HUES6 (cell line): ENCODE results near the gene ZNF385B.
"Not testable (repeated sequence)": the region's sequence is repeated elsewhere in the genome, so short reads cannot be mapped to it uniquely, and the experiment has no call there.

Experiments
- H3K27ac ChIP-seq: 2 replicates; pipeline ENCODE4 v1.7.0; 2013; ENCODE audit warnings: low read depth, mild to moderate bottlenecking, low read length, inconsistent platforms
- H3K27me3 ChIP-seq: 2 replicates; pipeline ENCODE4 v1.6.1; 2013; ENCODE audit warnings: low read length; ENCODE audit not compliant: control insufficient read depth, insufficient read depth
- H3K36me3 ChIP-seq: 2 replicates; pipeline ENCODE4 v1.6.1; 2013; ENCODE audit warnings: low read length; ENCODE audit not compliant: control insufficient read depth, insufficient read depth
- H3K4me1 ChIP-seq: 2 replicates; pipeline ENCODE4 v1.6.1; 2013; ENCODE audit warnings: low read length; ENCODE audit not compliant: control insufficient read depth, insufficient read depth
- H3K4me3 ChIP-seq: 2 replicates; pipeline ENCODE4 v1.5.1; 2013; ENCODE audit warnings: low read depth, low read length
- H3K9ac ChIP-seq: one replicate; pipeline ENCODE4 v1.6.1; 2013; ENCODE audit warnings: mild to moderate bottlenecking, low read length
- H3K9me3 ChIP-seq: 2 replicates; pipeline ENCODE4 v1.6.1; 2013; ENCODE audit warnings: low read depth, low read length; ENCODE audit not compliant: control insufficient read depth, insufficient read depth

Gene ZNF385B

DNA sequence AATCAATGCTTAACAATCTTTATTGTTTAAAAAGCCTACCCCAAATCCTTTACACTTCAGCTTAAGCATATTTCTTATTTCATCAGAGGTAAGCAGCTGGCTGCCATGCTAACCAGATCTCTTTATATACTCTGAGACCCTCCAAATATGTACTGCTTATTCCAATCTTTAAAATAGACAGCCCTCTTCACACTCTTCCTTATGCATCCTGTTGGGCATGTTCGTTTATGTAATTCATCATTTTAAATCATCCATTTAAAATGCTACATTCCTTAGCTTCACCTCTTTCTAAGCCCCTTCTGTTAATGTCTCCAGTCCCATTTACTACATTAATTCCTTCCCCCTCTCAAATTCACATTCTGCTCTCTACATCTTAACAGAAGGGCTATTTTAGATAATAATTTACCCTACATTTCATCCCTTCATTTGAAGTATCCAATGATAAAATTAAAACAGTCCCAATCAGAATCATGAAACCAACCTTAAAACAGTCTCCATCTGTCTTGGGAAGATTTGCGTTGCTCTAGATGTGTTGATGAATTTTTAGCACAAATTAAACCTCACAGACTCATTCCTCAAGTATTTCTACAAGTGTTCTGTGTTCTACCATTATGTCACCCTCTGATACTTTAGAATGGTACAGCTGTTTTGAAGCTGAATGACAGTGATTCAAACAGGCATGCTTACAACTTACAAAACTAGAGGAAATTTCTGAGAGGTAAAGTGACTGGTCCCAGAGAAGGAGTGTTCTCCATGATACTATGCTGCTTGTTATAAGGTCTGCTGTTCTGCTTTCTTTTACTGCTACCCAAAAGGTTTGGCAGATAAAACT, 59.1 kb downstream of the ZNF385B start:
- Histone ChIP-seq H3K4me1 (0 out of 2 replicates have a peak, but pooled peaks cover 4% of the 10 kb centered on the region), H3K27me3 (no peaks in the 10 kb centered on the region)

DNA sequence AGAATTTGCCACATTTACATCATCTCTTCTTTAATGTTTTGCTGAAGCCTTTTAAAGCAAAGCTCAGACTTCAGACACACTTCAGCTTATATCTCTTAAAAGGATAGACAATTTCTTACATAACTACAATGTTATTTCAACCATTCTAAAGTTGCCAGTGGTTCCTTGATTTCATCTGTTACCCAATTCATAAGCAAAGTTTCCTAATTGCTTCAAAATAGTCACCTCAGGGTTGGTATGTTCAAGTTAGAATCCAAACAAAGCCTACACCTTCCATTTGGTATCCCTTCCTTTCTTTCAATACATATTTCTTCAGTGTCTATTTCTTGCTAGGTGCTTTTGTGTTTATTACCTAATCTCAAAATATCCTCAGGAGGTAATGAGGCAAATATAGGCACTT, 60.6 kb downstream of the ZNF385B start:
- Histone ChIP-seq H3K4me1 (0 out of 2 replicates have a peak, but pooled peaks cover 4% of the 10 kb centered on the region), H3K27me3 (no peaks in the 10 kb centered on the region), H3K27ac (no peak overlapping the region)

More for the DNA sequence above, 59.1 kb downstream of the ZNF385B start:
- Histone ChIP-seq H3K36me3 (no peaks in the 10 kb centered on the region), H3K27ac (no peak overlapping the region), H3K4me3 (no peak overlapping the region), H3K9ac (no peak overlapping the region), H3K9me3 (no peaks in the 10 kb centered on the region)

DNA sequence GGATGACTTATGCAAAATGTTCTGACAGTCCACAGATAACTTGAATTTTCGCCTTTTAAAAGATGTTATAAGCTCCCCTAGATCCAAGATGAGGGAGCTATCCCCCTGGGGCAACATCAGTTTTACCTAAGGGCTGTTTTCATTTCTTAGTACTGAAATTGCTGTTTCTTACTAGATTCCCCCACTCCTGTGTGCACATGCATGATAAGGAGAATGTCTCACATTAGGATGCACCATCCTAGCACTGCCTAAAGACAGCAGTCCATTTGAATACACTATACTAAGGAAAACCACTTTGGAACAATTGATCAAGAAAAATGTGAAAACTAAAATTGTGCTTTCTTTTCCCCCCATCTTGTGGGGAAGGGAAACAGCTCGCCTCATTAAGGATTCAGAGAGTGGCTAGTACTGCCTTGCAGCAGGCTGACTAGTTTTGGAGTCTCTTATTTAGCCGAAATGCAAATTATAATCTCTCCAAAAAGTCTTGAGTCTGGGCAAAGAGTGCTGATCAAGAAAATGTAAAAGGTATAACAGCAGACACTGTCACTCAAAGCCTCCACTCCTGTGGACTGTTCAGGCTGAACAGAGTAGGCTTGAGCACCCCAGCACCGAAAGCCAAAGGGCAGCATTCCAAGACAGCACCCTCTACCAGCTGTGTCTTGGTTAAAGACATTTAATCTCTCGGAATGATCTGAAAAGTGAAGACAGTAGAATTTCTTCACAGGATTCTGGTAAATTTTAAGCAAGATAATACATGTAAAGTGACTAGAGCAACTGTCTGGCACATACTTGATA, 65.0 kb downstream of the ZNF385B start:
- no peak overlapping the region for H3K9ac ChIP-seq
- H3K27ac ChIP-seq, result no peak overlapping the region
- H3K36me3 ChIP-seq, result no peaks in the 10 kb centered on the region
- H3K4me1 ChIP-seq, result 0 out of 2 replicates have a peak, but pooled peaks cover 4% of the 10 kb centered on the region
- no peaks in the 10 kb centered on the region for H3K27me3 ChIP-seq
- no peaks in the 10 kb centered on the region for H3K9me3 ChIP-seq
- no peak overlapping the region for H3K4me3 ChIP-seq

More for the DNA sequence above, 60.6 kb downstream of the ZNF385B start:
- Histone ChIP-seq H3K4me3 (no peak overlapping the region), H3K9ac (no peak overlapping the region), H3K9me3 (no peaks in the 10 kb centered on the region), H3K36me3 (no peaks in the 10 kb centered on the region)

DNA sequence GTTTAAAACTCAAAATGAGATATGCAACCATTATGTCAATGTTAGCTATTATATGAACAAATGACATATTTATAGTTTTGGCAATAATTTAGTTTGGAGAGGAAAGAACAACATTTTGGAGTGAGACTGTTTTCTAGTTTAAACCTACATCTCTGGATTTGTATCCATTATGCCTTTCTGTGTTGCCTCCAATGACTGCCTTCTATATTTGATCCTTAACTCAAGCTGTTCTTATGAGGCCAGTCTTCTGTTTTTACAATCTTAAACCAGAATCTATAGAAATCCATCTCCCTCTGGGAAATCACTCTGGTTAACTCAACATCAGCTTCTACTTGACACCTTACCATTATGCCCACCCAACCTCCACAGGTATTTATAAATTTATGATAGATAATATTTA, 67.5 kb downstream of the ZNF385B start:
- H3K9me3 ChIP-seq, result no peaks in the 10 kb centered on the region
- H3K9ac ChIP-seq, result no peak overlapping the region
- H3K4me3 ChIP-seq, result no peak overlapping the region
- H3K4me1 ChIP-seq, result no peaks in the 10 kb centered on the region
- H3K27me3 ChIP-seq, result no peaks in the 10 kb centered on the region
- H3K36me3 ChIP-seq, result no peaks in the 10 kb centered on the region
- H3K27ac ChIP-seq, result no peak overlapping the region

DNA sequence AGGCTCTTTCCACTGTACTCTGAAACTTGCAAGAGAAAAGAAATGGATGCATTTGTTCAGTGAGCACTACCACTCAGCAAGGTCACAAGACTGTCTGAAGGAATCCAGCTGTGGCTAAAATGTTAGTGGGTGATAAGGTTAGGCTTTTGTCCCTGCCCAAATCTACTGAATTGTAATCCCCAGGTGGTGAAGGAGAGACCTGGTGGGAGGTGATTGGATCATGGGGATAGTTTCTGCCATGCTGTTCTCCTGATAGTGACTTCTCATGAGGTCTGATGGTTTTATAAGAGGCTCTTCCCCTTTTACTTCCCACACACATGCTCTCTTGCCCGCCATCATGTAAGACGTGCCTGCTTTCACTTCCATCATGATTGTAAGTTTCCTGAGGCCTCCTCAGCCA, 68.2 kb downstream of the ZNF385B start:
- H3K9me3 ChIP-seq, result no peaks in the 10 kb centered on the region

DNA sequence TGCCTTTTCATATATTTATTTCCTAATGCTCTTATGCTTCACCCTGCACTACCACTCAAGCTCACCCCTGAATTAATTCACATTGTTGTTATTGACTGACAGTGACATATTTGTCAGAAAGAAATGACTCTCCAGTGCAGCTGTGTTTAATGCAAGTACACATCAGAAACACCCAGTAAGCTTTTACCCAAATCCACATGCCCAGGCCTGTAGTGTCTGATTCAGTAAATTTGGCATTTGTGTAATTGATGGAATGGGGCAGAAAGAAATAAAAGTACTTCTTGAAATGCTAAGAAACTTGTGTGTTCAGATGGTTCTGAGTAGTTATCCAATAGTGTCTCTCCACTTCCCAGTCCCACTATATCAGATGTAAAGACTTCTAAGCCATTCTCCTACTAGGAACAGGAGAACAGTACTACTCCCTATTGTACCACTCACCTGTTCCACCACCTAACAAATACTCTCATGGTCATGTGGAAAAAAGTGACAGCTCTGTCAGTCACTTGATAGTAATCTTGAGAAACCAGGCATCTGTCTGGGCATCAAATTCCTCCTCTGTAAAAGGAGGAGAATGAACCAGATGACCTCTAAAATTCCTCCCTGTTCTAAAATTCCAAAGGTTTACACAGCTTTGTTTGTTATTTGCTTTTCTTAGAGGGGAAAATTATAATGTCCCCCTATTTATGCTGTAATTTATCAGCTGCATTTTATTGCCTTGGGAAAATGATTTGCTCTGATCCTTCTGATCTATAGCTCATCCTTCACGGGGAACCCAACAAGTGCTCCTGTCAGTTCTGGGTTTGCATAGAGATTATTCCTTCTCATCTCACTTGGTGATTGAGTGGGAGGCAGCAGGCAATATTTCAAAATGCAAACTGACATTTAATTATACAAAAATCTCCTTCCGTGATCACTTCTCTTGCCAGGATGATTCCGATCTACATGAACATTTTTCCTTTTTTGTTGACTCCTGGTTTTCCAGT, 70.9 kb downstream of the ZNF385B start:
- no peak overlapping the region for H3K9ac ChIP-seq
- H3K27ac ChIP-seq, result no peak overlapping the region
- no peaks in the 10 kb centered on the region for H3K4me1 ChIP-seq
- H3K9me3 ChIP-seq, result no peaks in the 10 kb centered on the region
- no peaks in the 10 kb centered on the region for H3K27me3 ChIP-seq
- H3K36me3 ChIP-seq, result no peaks in the 10 kb centered on the region
- H3K4me3 ChIP-seq, result no peak overlapping the region

More for the DNA sequence above, 68.2 kb downstream of the ZNF385B start:
- H3K27ac ChIP-seq, result no peak overlapping the region
- no peaks in the 10 kb centered on the region for H3K4me1 ChIP-seq
- no peak overlapping the region for H3K9ac ChIP-seq
- H3K27me3 ChIP-seq, result no peaks in the 10 kb centered on the region
- H3K4me3 ChIP-seq, result no peak overlapping the region
- H3K36me3 ChIP-seq, result no peaks in the 10 kb centered on the region

DNA sequence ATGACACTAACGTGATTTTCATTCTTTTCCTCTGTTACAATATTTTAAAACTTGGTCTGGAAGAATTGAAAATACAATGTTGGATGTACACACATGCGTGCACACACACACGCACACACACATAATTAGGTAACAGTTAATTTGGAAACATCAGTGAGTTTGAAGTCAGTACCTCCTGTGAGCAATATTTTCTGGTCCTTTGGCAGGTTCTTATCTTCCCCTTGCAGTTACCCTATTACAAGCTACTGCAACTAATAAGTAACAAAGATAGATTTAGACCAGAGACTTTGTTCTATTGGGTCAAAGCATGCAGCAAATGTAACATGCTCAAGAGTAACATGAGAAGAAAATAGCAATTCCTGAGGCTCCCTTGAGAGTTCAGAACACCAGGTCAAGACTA, 73.3 kb downstream of the ZNF385B start:
- no peak overlapping the region for H3K9ac ChIP-seq
- no peaks in the 10 kb centered on the region for H3K36me3 ChIP-seq
- no peaks in the 10 kb centered on the region for H3K4me1 ChIP-seq
- no peak overlapping the region for H3K27ac ChIP-seq
- H3K4me3 ChIP-seq, result no peak overlapping the region
- H3K9me3 ChIP-seq, result no peaks in the 10 kb centered on the region
- no peaks in the 10 kb centered on the region for H3K27me3 ChIP-seq

DNA sequence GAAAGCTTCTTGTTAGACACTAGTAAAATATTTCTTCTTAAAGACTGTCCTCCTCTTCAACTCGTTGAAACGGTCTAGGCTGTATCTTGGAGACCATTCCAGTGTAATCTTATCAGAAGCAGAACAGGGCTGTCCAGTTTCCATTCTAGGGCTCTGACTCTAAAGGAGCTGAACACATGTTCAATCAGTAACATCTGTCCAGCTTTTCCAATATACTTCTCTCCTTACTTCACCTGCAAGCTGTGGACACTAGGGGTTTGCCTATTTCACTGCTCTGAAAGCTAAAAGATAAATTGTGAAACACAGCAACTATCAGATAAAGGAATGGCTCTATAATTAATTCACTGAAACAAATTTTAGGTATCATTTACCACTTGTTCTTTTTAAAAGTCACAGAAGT, 73.8 kb downstream of the ZNF385B start:
- Histone ChIP-seq H3K4me3 (no peak overlapping the region), H3K27ac (no peak overlapping the region), H3K27me3 (no peaks in the 10 kb centered on the region), H3K4me1 (no peaks in the 10 kb centered on the region), H3K9ac (no peak overlapping the region), H3K9me3 (no peaks in the 10 kb centered on the region), H3K36me3 (no peaks in the 10 kb centered on the region)

DNA sequence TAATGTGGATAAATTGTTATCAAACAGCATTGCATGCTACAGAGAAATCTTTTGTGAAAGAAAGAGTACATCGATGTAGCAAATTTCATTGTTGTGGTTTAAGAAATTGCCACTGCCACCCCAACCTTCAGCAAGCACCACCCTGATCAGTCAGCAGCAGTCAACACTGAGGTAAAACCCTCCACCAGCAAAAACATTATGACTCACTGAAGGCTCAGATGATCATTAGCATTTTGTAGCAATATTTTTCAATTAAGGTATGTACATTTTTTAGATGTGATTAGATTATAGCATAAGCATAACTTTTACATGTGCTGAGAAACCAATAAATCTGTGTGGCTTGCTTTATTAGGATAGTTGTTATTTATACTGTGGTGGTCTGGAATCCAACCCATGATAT, 75.5 kb downstream of the ZNF385B start:
- H3K4me1 ChIP-seq, result no peaks in the 10 kb centered on the region

DNA sequence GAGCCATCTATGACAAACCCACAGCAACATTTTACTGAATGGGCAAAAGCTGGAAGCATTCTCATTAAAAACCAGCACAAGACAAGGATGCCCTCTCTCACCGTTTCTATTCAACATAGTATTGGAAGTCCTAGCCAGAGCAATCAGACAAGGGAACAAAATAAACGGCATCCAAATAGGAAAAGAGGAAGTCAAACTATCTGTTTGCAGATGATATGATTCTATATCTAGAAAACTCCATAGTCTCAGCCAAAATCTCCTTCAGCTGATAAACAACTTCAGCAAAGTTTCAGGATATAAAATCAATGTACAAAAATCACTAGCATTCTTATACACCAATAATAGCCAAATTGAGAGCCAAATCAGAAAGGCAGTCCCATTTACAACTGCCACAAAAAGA, 79.1 kb downstream of the ZNF385B start:
- not testable (repeated sequence) for H3K9me3 ChIP-seq, H3K9ac ChIP-seq, H3K4me3 ChIP-seq, H3K27ac ChIP-seq, H3K36me3 ChIP-seq, H3K27me3 ChIP-seq, H3K4me1 ChIP-seq

More for the DNA sequence above, 75.5 kb downstream of the ZNF385B start:
- H3K4me3 ChIP-seq, result no peak overlapping the region
- no peaks in the 10 kb centered on the region for H3K36me3 ChIP-seq
- no peak overlapping the region for H3K9ac ChIP-seq
- H3K27me3 ChIP-seq, result no peaks in the 10 kb centered on the region
- H3K9me3 ChIP-seq, result no peaks in the 10 kb centered on the region
- H3K27ac ChIP-seq, result no peak overlapping the region
